GM21526 (cell line): Measurements from ENCODE around the gene CAPZA2.
"Not testable (repeated sequence)": the region's sequence is repeated elsewhere in the genome, so short reads cannot be mapped to it uniquely, and the experiment has no call there.

ENCODE experiments used
- ATAC-seq: cut with Tn5 transposase; IDR thresholded peaks from one replicate; pipeline ENCODE4 v1.9.1; 2021; ENCODE audit warnings: moderate library complexity; ENCODE audit not compliant: unreplicated experiment, low FRiP score

The CAPZA2 gene

GRCh38 chr7:116952635-116953371 is 90.4 kb downstream of the CAPZA2 start:
- peak; percentile 15 for ATAC-seq

- ATAC-seq = peak; percentile 37
Observed at GRCh38 chr7:116953372-116953905, 91.1 kb downstream of the CAPZA2 start, which contains the start of gene ST7. Gene ST7 (plus strand): TSS chr7:116953501. CDS start chr7:116953541, 40 bp downstream.

GRCh38 chr7:116953906-116954838 is 91.8 kb downstream of the CAPZA2 start:
- peak; percentile 19 for ATAC-seq

- ATAC-seq = no peak
Observed at GRCh38 chr7:116955340-116955739, 93.0 kb downstream of the CAPZA2 start.

- peak; percentile 71 for ATAC-seq
Observed at GRCh38 chr7:116955801-116956476, 93.6 kb downstream of the CAPZA2 start.

- no peak for ATAC-seq
Observed at GRCh38 chr7:116956477-116956804, 94.1 kb downstream of the CAPZA2 start.

GRCh38 chr7:116957874-116958273 is 95.5 kb downstream of the CAPZA2 start:
- no peak for ATAC-seq

GRCh38 chr7:116961966-116962673 is 99.7 kb downstream of the CAPZA2 start:
- ATAC-seq = not testable (repeated sequence)

- no peak for ATAC-seq
Observed at GRCh38 chr7:116963234-116963633, 100.8 kb downstream of the CAPZA2 start.

- ATAC-seq = no peak
Observed at GRCh38 chr7:116966601-116967000, 104.2 kb downstream of the CAPZA2 start.

GRCh38 chr7:116967254-116967922 is 105.0 kb downstream of the CAPZA2 start:
- ATAC-seq = no peak

GRCh38 chr7:116967983-116968382 is 105.6 kb downstream of the CAPZA2 start:
- no peak for ATAC-seq

GRCh38 chr7:116968631-116969030 is 106.2 kb downstream of the CAPZA2 start:
- ATAC-seq = no peak

- ATAC-seq = no peak
Observed at GRCh38 chr7:116969371-116969902, 107.0 kb downstream of the CAPZA2 start.

GRCh38 chr7:116970238-116970910 is 108.0 kb downstream of the CAPZA2 start:
- ATAC-seq = peak; percentile 54

GRCh38 chr7:116971153-116971552 is 108.8 kb downstream of the CAPZA2 start:
- ATAC-seq = not testable (repeated sequence)
